ENCODE data around the gene FASN.

DNA sequence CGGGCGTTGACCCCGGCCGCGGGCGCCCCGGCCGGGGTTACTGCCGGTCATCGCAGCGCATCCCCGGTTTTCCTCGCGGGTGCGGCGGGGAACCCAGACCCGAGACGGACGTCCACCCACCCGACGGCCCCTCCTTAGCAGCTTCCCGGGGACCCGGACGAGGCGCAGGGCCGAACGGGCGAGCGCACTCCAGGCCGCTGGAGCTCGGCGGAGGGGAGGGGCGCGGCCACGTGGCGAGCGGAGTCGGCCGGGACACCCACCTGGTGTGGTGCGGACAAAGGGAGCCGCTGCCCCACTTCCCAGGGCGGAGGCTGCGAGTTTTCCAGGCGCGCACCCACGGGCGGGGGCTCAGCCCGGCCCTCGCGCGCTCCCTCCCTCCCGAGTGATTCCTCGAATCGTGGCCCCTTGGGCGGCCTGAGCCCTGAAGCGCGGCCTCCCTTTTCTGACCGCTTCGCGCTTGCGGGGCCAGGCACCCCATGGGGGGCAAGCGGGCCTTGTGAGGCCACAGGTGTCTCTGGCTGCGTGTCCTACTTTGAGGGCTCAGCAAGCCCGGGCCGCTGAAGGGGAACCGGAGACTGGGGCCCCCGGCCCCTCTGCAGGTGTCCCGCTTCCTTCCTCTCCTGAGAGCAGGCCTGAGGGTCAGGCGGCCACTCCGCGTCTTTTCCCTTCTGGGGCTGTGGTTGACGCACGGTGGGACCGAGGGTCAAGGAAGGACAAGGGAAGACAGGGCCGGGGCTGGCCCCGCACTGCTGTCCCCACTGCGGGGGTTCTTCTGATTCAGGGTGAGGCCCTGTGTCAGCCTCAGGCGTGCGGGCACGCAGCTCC is 1.1 kb upstream of the FASN start:
- TF ChIP-seq, protein P1, sequence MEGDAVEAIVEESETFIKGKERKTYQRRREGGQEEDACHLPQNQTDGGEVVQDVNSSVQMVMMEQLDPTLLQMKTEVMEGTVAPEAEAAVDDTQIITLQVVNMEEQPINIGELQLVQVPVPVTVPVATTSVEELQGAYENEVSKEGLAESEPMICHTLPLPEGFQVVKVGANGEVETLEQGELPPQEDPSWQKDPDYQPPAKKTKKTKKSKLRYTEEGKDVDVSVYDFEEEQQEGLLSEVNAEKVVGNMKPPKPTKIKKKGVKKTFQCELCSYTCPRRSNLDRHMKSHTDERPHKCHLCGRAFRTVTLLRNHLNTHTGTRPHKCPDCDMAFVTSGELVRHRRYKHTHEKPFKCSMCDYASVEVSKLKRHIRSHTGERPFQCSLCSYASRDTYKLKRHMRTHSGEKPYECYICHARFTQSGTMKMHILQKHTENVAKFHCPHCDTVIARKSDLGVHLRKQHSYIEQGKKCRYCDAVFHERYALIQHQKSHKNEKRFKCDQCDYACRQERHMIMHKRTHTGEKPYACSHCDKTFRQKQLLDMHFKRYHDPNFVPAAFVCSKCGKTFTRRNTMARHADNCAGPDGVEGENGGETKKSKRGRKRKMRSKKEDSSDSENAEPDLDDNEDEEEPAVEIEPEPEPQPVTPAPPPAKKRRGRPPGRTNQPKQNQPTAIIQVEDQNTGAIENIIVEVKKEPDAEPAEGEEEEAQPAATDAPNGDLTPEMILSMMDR (IDR thresholded peaks at IDR 0.05) = no peak
- no peak; the same call in 1 of the 2 replicates for TF ChIP-seq POLR2AphosphoS5 (IDR thresholded peaks at IDR 0.05; ENCODE audit: low read depth, low read length)
- TF ChIP-seq SIN3A (IDR thresholded peaks at IDR 0.05; ENCODE audit: borderline replicate concordance, insufficient read depth, low read depth, low read length) = no peak; the same call in 1 of the 2 replicates
- TF ChIP-seq REST (IDR thresholded peaks at IDR 0.05; ENCODE audit: insufficient read depth in 1 of 2, low read depth in 2 of 2, low read length in 1 of 2) = no peak

Measured in Panc1 (cell line).